KOPT-K1 (cell line): ENCODE measurements around the gene KCTD5.

Experiments used
- H3K27ac ChIP-seq: fragments of 200-600 bp; sonication (generic); 2 replicates; pipeline ENCODE4 v1.5.1; 2016; ENCODE audit warnings: antibody characterized with exemption, mild to moderate bottlenecking, low read depth, low read length; ENCODE audit not compliant: poor library complexity, severe bottlenecking
- H3K36me3 ChIP-seq: fragments of 200-600 bp; sonication (generic); 2 replicates; pipeline ENCODE4 v1.5.1; 2017; ENCODE audit warnings: antibody characterized with exemption, mild to moderate bottlenecking, low read length, moderate library complexity; ENCODE audit not compliant: insufficient read depth
- H3K9me3 ChIP-seq: fragments of 200-600 bp; sonication (generic); 2 replicates; pipeline ENCODE4 v1.5.1; 2017; ENCODE audit warnings: antibody characterized with exemption, low read length, mild to moderate bottlenecking; ENCODE audit not compliant: insufficient read depth, poor library complexity, severe bottlenecking

KCTD5 gene

DNA sequence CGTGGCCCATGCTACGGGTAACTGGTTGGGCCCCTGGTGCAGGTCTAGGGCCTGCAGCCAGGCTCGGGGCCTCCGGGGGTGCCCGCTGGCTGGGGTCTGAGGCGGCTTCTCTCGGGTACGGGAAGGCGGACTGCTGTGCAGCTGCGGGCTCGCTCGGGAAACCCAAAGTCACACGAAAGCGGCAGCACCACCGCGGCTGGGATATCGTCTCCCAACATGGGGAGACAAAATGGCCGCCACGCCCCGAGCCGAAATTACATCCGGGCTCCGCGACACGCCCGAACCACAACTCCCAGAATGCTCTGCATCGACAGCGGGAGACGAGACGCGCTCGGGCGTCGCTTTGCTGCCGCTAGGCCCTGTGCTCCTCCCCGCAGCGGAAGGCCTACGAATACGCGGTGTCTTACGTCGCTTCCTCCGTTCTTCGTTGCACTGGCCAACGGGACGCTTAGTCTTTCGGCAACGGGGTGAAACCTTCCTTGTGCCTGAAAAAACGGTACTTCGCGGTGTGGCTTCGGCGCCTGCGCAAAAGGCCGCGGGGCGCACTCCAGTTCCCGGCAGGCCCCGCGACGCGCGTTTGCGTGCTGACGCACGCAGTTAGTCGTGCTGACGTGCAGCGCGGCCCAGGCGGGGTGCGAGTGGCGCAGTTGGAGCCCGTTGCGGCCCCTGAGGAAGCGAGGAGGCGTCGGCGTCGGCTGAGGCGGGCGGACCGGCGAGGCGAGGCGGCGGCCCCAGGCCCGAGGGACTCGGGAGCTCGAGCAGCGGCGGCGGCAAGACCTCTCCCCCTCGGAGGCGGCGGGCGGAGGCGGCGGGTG is 69.9 kb downstream of the KCTD5 start, which contains the start of gene SRRM2:
SRRM2 (plus strand) TSS at position 604 of the 815 bp plus-strand sequence. CDS start 3,727 bp downstream, outside the sequence.
- H3K27ac ChIP-seq = peak within 1 kb of the TSS; percentile 97
- H3K9me3 ChIP-seq = no peaks in the 10 kb centered on the region
- peaks cover 35% of the 10 kb centered on the region for H3K36me3 ChIP-seq

- Histone ChIP-seq H3K9me3 (no peaks in the 10 kb centered on the region), H3K27ac (peak overlapping the region; percentile 97), H3K36me3 (peaks cover 44% of the 10 kb centered on the region)
Measured at GRCh38 chr16:2752850-2753732, 70.8 kb downstream of the KCTD5 start.

DNA sequence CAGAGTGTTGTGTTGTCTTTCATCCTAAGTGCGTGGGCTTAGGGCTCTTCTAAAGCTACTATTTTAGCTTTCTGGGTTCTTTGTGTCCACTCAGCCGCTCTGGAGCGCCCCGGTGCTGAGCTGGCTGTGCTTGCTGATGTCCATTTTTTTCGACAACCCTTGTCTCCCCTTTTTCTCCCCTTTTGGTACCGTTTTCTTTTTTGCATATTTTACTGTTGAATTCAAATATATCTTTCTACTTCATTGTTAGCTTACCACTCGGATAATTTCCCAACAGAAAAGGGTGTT is 71.4 kb downstream of the KCTD5 start:
- no peaks in the 10 kb centered on the region for H3K9me3 ChIP-seq
- peak overlapping the region; percentile 97 for H3K27ac ChIP-seq
- peaks cover 50% of the 10 kb centered on the region for H3K36me3 ChIP-seq

DNA sequence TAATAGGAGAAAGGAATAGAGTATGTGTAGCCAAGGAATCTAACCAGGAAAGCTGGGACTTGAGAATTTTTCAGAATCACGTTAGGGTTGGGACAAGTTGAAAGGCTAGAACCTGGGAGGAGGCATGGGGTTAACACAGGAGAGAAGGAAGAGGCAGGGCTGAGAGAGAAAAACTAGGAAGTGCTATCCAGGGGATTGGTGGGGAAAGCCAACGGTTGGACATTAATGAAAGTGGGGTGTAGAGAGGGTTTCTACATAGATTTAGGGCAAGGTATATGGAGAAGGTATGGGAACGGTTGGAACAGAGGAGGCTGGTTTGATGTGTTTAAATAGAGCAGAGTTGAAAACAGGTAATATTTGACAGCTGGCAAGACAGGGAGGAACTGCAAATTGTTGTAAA is 72.8 kb downstream of the KCTD5 start:
- no peaks in the 10 kb centered on the region for H3K9me3 ChIP-seq

GRCh38 chr16:2756288-2757015 is 74.1 kb downstream of the KCTD5 start:
- H3K36me3 ChIP-seq = peaks cover 72% of the 10 kb centered on the region
- no peak overlapping the region for H3K27ac ChIP-seq
- no peaks in the 10 kb centered on the region for H3K9me3 ChIP-seq

More for the DNA sequence above, 72.8 kb downstream of the KCTD5 start:
- H3K27ac ChIP-seq = peak overlapping the region; percentile 97
- H3K36me3 ChIP-seq = peaks cover 59% of the 10 kb centered on the region

DNA sequence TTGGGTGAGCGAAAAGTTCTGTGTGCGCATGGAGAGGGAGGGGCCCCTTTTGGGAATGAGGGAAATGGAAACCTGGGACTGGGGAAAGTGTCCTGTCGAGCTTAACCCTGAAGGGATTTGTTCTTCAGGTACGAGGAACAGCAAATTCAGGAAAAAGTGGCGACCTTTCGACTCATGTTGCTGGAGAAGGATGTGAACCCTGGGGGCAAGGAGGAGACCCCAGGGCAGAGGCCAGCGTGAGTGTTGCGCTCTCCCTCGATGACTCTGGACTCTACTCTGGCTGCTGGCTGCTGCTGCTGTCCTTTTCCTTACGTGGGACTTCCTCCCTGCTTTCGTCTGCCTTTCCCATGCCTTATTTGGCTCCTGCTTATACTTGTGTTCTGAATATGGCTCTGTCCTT is 75.0 kb downstream of the KCTD5 start:
- Histone ChIP-seq H3K36me3 (peaks cover 81% of the 10 kb centered on the region), H3K27ac (no peak overlapping the region), H3K9me3 (no peaks in the 10 kb centered on the region)
